Measurements from ENCODE around the gene KSR1. TPM values are rescaled to one million over a fixed set of nuclear protein-coding genes. Genes with fewer than 3 reads are reported as not detected.
A peak's percentile ranks its signal among the peaks of the same experiment; 100 is the strongest.

The KSR1 gene
- total RNA-seq, 2 experiments from 2014 or later: 44.4 to 47.6 TPM

- Mint-ChIP-seq H3K4me1 (peaks cover 90% of the 10 kb centered on the region), H3K27me3 (no peaks in the 10 kb centered on the region), H3K4me3 (peak overlapping the region; percentile 61), H3K9me3 (no peaks in the 10 kb centered on the region), H3K36me3 (ENCODE audit: low read depth) (no peaks in the 10 kb centered on the region), H3K27ac (peak overlapping the region; percentile 98)
- DNase-seq: no peak
- ChIA-PET CTCF (interaction anchor here (1.0 to 4.2 kb wide), 7 partner anchors 18 to 140 kb away, joined by 3 to 14 read pairs (median 3); partner anchors contain the start of gene KSR1), POLR2A (interaction anchor here (1.0 to 6.4 kb wide), 9 partner anchors 8 to 335 kb away, joined by 3 to 89 read pairs (median 6); partner anchors contain the start of genes KSR1 and WSB1)
Measured at GRCh38 chr17:27473190-27473747, 17.0 kb downstream of the KSR1 start.

DNA sequence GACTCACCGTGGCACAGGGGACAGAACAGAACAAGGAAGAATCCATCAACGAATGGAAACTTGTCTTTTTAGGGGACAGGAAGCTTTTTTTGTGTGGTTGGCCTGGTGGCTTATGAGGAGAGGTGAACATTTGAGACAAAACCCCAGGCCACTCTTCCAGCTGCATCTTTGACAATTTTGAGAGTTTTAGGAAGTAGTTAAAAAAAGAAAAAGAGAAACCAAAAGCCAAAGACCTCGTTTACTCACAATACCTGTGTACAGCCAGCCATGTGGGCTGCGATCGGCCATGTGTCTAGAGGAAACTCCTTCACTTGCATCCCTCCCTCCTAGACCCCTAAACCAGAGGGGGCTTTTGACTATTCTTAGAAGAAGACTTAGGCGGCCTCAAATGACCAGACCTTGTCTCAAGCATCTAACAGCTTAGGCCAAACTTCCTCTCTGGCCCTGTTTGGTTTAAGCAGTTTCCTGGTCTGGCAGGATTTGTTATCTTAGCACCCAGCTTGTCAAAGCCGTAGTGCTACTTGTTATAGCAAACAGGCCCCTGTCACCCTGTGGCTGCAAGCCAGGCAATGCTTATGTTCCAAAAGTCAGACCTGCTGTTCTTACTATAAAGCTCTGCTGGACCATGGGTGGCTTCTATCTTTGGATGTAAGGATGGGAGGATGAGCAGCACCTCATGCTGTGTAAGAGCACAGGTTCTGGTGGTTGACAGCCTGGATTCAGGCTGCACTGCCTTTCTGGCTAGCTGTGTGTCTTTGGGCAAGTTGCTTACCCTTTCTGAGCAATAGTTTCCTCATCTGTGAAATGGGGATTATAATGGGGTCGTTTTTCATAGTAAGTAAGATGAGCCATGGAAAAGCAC is 17.7 kb downstream of the KSR1 start:
- H3K9me3 Mint-ChIP-seq: no peaks in the 10 kb centered on the region
- no peaks in the 10 kb centered on the region for H3K36me3 Mint-ChIP-seq (ENCODE audit: low read depth)
- H3K4me3 Mint-ChIP-seq: peak overlapping the region; percentile 61
- ChIA-PET POLR2A (interaction anchor here (1.0 to 6.4 kb wide), 10 partner anchors 9 to 334 kb away, joined by 3 to 89 read pairs (median 6); partner anchors contain the start of genes KSR1 and WSB1), CTCF (interaction anchor here (0.7 to 4.2 kb wide), 7 partner anchors 18 to 233 kb away, joined by 3 to 14 read pairs (median 3); partner anchors contain the start of gene KSR1)
- peak overlapping the region; percentile 98 for H3K27ac Mint-ChIP-seq
- H3K4me1 Mint-ChIP-seq: peaks cover 87% of the 10 kb centered on the region
- no peaks in the 10 kb centered on the region for H3K27me3 Mint-ChIP-seq
- peak; percentile 83 for DNase-seq

GRCh38 chr17:27475070-27475673 is 18.9 kb downstream of the KSR1 start:
- H3K27me3 Mint-ChIP-seq: no peaks in the 10 kb centered on the region
- peaks cover 89% of the 10 kb centered on the region for H3K4me1 Mint-ChIP-seq
- H3K36me3 Mint-ChIP-seq (ENCODE audit: low read depth): peaks cover 5% of the 10 kb centered on the region
- ChIA-PET CTCF (interaction anchor here (0.7 to 1.5 kb wide), 2 partner anchors 124 to 234 kb away, joined by 4 read pairs; no protein-coding TSS in a partner anchor), POLR2A (interaction anchor here (1.4 to 6.4 kb wide), 4 partner anchors 8 to 70 kb away, joined by 4 to 89 read pairs (median 11); partner anchors contain the start of gene KSR1)
- H3K9me3 Mint-ChIP-seq: no peaks in the 10 kb centered on the region
- H3K4me3 Mint-ChIP-seq: peak overlapping the region; percentile 66
- DNase-seq: no peak
- peak overlapping the region; percentile 98 for H3K27ac Mint-ChIP-seq

- Mint-ChIP-seq H3K27ac (peak overlapping the region; percentile 98), H3K4me1 (peaks cover 90% of the 10 kb centered on the region), H3K27me3 (no peaks in the 10 kb centered on the region), H3K4me3 (no peak overlapping the region), H3K9me3 (no peaks in the 10 kb centered on the region), H3K36me3 (ENCODE audit: low read depth) (peaks cover 5% of the 10 kb centered on the region)
- ChIA-PET CTCF (interaction anchor here (1.5 kb wide), 1 partner anchor 123 kb away, joined by 4 read pairs; no protein-coding TSS in a partner anchor), POLR2A (interaction anchor here (1.4 to 6.4 kb wide), 2 partner anchors 10 to 18 kb away, joined by 6 to 89 read pairs; partner anchors contain the start of gene KSR1)
- no peak for DNase-seq
Measured at GRCh38 chr17:27475981-27476895, 20.0 kb downstream of the KSR1 start.

- Mint-ChIP-seq H3K36me3 (ENCODE audit: low read depth) (peaks cover 5% of the 10 kb centered on the region), H3K27ac (peak overlapping the region; percentile 28), H3K9me3 (no peaks in the 10 kb centered on the region), H3K27me3 (no peaks in the 10 kb centered on the region), H3K4me3 (no peak overlapping the region), H3K4me1 (peaks cover 90% of the 10 kb centered on the region)
- POLR2A ChIA-PET: no interaction called here
- CTCF ChIA-PET: interaction anchor here (0.6 to 1.1 kb wide), 2 partner anchors 64 to 122 kb away, joined by 3 read pairs; no protein-coding TSS in a partner anchor
- DNase-seq: no peak
Measured at GRCh38 chr17:27477050-27477888, 21.0 kb downstream of the KSR1 start.

DNA sequence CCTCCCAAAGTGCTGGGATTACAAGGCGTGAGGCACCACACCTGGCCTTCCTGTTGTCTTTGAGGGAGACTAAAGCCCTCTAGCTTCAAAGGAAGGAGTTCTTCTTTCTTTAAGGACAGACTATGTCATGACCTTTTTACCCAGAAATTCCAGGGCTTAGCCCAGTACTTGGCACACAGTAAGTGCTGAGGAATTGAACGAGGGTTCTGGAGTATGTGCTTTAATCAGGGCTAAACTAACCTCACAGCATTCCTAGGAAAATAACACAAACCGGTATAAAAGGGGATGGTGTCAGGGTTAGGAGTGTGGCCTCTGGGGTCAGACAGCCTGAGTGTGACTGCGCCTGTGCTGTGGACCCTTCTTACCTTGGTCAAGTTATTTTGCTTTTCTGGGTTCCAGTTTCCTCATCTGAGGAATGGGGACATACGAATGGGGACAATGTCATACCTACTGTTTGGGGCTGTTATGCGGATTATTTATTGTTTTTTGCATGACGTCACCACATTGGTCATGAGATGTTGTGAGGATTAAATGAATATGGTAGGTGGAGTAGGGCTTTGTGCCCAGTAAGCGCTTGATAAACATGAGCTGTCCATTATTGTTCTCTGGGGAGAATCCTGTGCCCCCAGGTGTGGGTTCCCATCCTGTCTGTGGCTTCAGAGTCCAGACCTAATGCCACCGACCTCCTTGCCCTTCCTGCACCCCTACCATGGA is 21.9 kb downstream of the KSR1 start:
- peaks cover 5% of the 10 kb centered on the region for H3K36me3 Mint-ChIP-seq (ENCODE audit: low read depth)
- ChIA-PET POLR2A (no interaction called here), CTCF (interaction anchor here (1.1 kb wide), 1 partner anchor 122 kb away, joined by 3 read pairs; no protein-coding TSS in a partner anchor)
- no peaks in the 10 kb centered on the region for H3K9me3 Mint-ChIP-seq
- H3K27me3 Mint-ChIP-seq: no peaks in the 10 kb centered on the region
- no peak for DNase-seq
- H3K4me1 Mint-ChIP-seq: peaks cover 86% of the 10 kb centered on the region
- no peak overlapping the region for H3K27ac Mint-ChIP-seq
- H3K4me3 Mint-ChIP-seq: no peak overlapping the region

DNA sequence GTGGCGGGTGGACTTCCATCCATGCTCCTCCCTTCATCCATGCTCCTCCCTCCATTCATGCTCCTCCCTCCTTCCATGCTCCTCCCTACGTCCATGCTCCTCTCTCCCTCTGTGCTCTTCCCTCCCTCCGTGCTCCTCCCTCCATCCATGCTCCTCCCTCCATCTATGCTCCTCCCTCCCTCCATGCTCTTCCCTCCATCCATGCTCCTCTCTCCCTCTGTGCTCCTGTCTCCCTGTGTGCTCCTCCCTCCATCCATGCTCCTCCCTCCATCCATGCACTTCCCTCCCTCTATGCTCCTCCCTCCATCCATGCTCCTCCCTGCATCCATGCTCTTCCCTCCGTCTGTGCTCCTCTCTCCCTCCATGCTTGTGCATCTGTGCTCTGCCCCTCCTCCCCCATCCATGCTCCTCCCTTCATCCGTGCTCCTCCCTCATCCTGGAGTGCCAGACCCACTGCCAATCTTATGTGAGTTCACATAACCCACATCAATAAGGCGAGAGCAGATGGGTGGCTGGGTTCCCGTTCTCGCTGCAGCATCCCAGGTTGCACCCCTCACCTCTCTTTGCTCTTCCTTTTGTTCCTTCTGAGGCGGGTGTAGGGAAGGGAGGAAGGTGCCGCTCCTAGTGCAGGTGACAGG is 22.8 kb downstream of the KSR1 start:
- DNase-seq: no peak
- Mint-ChIP-seq H3K27ac (no peak overlapping the region), H3K27me3 (no peaks in the 10 kb centered on the region), H3K9me3 (no peaks in the 10 kb centered on the region), H3K36me3 (ENCODE audit: low read depth) (peaks cover 10% of the 10 kb centered on the region), H3K4me3 (no peak overlapping the region), H3K4me1 (peaks cover 77% of the 10 kb centered on the region)
- POLR2A ChIA-PET: no interaction called here
- CTCF ChIA-PET: no interaction called here

DNA sequence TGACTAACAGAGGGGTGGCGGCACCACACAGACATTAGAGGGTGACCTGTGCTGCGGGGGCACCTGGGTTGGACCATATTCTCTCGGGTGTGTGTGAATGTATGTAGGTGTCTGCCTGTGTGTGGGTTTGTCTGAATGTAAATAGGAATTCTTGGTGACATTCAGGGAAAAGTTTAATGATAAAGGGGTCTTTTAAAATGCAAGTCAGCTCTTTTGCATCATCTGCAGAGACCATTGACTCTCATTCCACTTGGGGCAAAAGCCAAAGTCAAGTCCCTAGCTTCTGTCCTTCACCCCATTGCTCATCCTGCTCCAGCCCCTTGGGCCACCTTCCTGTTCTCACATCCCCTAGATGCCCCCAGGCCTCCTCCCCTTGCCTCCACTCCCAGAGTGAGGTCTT is 23.6 kb downstream of the KSR1 start:
- POLR2A ChIA-PET: interaction anchor here (2.2 to 2.6 kb wide), 2 partner anchors 13 to 185 kb away, joined by 10 to 16 read pairs; partner anchors contain the start of gene WSB1
- no peak overlapping the region for H3K4me3 Mint-ChIP-seq

GRCh38 chr17:27480699-27481098 is 24.5 kb downstream of the KSR1 start:
- peaks cover 61% of the 10 kb centered on the region for H3K4me1 Mint-ChIP-seq
- H3K27me3 Mint-ChIP-seq: no peaks in the 10 kb centered on the region
- ChIA-PET POLR2A (interaction anchor here (1.2 to 2.6 kb wide), 8 partner anchors 9 to 186 kb away, joined by 3 to 16 read pairs (median 6); partner anchors contain the start of gene WSB1), CTCF (interaction anchor here (1.0 to 2.2 kb wide), 7 partner anchors 9 to 122 kb away, joined by 3 to 9 read pairs (median 6); partner anchors contain the start of gene KSR1)
- H3K36me3 Mint-ChIP-seq (ENCODE audit: low read depth): peaks cover 13% of the 10 kb centered on the region
- peak overlapping the region; percentile 79 for H3K27ac Mint-ChIP-seq
- no peak overlapping the region for H3K4me3 Mint-ChIP-seq
- H3K9me3 Mint-ChIP-seq: no peaks in the 10 kb centered on the region
- DNase-seq: no peak

More for the DNA sequence above, 23.6 kb downstream of the KSR1 start:
- CTCF ChIA-PET: interaction anchor here (1.3 to 2.2 kb wide), 2 partner anchors 8 to 123 kb away, joined by 7 to 9 read pairs; no protein-coding TSS in a partner anchor
- Mint-ChIP-seq H3K36me3 (ENCODE audit: low read depth) (peaks cover 10% of the 10 kb centered on the region), H3K27me3 (no peaks in the 10 kb centered on the region), H3K27ac (peak overlapping the region; percentile 79), H3K4me1 (peaks cover 70% of the 10 kb centered on the region), H3K9me3 (no peaks in the 10 kb centered on the region)
- no peak for DNase-seq

DNA sequence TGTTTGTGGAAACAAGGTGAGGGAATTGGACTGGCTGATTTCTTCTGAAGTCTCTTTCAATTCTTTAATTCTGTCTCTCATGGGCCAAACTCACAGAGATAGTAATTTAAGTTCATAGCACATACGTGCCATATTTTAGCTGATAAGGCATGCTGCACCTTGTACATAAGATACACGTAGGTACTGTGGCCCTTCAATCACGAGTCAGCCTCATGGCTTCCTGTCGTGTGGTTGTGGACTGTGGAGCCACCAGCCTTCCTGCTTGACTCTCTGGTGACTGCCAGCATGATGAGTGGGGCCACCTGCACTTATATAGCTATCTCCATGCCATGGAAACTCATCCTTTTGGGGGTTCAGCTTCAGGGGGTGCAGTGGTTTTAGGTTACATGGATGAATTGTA is 25.1 kb downstream of the KSR1 start:
- H3K36me3 Mint-ChIP-seq (ENCODE audit: low read depth): peaks cover 16% of the 10 kb centered on the region
- POLR2A ChIA-PET: interaction anchor here (0.8 to 2.6 kb wide), 10 partner anchors 10 to 187 kb away, joined by 3 to 16 read pairs (median 4); partner anchors contain the start of gene WSB1
- H3K4me1 Mint-ChIP-seq: peaks cover 57% of the 10 kb centered on the region
- H3K27ac Mint-ChIP-seq: peak overlapping the region; percentile 79
- peak; percentile 83 for DNase-seq
- no peaks in the 10 kb centered on the region for H3K9me3 Mint-ChIP-seq
- CTCF ChIA-PET: interaction anchor here (1.0 to 2.2 kb wide), 9 partner anchors 10 to 121 kb away, joined by 3 to 9 read pairs (median 6); partner anchors contain the start of gene KSR1
- no peak overlapping the region for H3K4me3 Mint-ChIP-seq
- no peaks in the 10 kb centered on the region for H3K27me3 Mint-ChIP-seq

All from activated CD4-positive, alpha-beta memory T cell treated with anti-CD3 and anti-CD28 coated beads, Interleukin-2, amount 10 ng/mL, durations not matched to agents 7 days and 5 days (primary cell).